KMS-11 (cell line): ENCODE measurements around the gene PNLIPRP1.

Experiments used
- H2AFZ ChIP-seq: fragments of 200-600 bp; sonication (generic); 2 replicates; pipeline ENCODE4 v1.6.1; 2016; ENCODE audit warnings: antibody characterized with exemption, mixed run types, low read depth
- H3K27ac ChIP-seq: fragments of 200-600 bp; sonication (generic); 2 replicates; pipeline ENCODE4 v1.6.1; 2016; ENCODE audit warnings: mild to moderate bottlenecking, mixed run types
- H3K27me3 ChIP-seq: fragments of 200-600 bp; sonication (generic); 2 replicates; pipeline ENCODE4 v1.6.1; 2017; ENCODE audit warnings: mild to moderate bottlenecking, low read depth, mixed run types, moderate library complexity; ENCODE audit not compliant: insufficient read depth
- H3K36me3 ChIP-seq: fragments of 200-600 bp; sonication (generic); 2 replicates; pipeline ENCODE4 v1.6.1; 2017; ENCODE audit warnings: mild to moderate bottlenecking, mixed run types; ENCODE audit not compliant: insufficient read depth
- H3K4me1 ChIP-seq: fragments of 200-600 bp; sonication (generic); 2 replicates; pipeline ENCODE4 v1.6.1; 2016; ENCODE audit warnings: mild to moderate bottlenecking, low read depth, mixed run types; ENCODE audit not compliant: poor library complexity, severe bottlenecking
- H3K4me2 ChIP-seq: fragments of 200-600 bp; sonication (generic); 2 replicates; pipeline ENCODE4 v1.7.0; 2016; ENCODE audit warnings: mild to moderate bottlenecking, mixed run types
- H3K4me3 ChIP-seq: fragments of 200-600 bp; sonication (generic); IDR thresholded peaks from 2 replicates; pipeline ENCODE4 v1.6.1; 2017; ENCODE audit warnings: low read depth, low read length, mixed read lengths; ENCODE audit not compliant: insufficient read depth
- H3K79me2 ChIP-seq: fragments of 200-600 bp; sonication (generic); 2 replicates; pipeline ENCODE4 v1.6.1; 2016; ENCODE audit warnings: low read depth, mixed run types; ENCODE audit not compliant: insufficient read depth
- H3K9ac ChIP-seq: fragments of 200-600 bp; sonication (generic); 2 replicates; pipeline ENCODE4 v1.6.1; 2016; ENCODE audit warnings: mild to moderate bottlenecking, mixed run types
- H4K20me1 ChIP-seq: fragments of 200-600 bp; sonication (generic); 2 replicates; pipeline ENCODE4 v1.6.1; 2016; ENCODE audit warnings: mild to moderate bottlenecking, mixed run types; ENCODE audit not compliant: insufficient read depth
- TF ChIP-seq, protein P1 (sequence below): fragments of 200-600 bp; sonication (generic); conservative IDR thresholded peaks from 2 replicates; pipeline ENCODE4 v1.6.1; 2017; ENCODE audit warnings: low read depth, mild to moderate bottlenecking, antibody characterized with exemption, low read length, moderate library complexity, mixed read lengths

PNLIPRP1 gene

DNA sequence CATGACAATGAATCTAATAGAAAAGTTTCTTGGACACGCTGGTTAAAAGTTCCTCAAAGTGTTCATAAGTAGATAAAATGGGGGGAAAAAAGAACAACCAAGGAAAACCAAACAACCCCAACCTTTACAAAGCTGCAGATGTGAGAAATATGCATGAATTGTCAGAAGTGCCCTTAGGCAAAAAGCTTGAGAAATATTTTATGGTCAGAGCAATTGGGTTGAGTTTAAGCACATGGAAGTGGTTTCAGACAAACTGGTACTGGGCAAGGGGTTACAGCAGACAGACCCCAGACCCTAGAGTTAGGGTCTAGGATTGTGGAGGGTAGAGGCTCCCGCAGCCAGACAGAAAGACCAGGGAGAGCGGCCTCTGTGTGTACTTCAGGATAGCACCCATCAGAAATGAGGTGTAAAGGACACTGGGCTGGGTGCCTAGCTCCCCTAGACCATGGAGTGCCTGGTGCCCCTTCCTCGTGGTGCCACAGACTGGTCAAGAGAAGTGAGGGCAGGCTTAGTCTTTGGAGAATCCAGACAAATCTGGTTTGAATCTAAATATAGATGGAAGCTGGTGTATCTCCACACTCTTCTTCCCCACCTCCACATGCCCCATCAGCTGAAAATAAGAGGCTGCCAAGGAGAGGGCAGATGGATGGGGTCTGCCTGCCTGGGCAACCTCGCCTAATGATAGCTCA, 67.2 kb downstream of the PNLIPRP1 start:
- Histone ChIP-seq H3K9ac (no peak overlapping the region), H3K36me3 (no peaks in the 10 kb centered on the region), H3K27me3 (no peaks in the 10 kb centered on the region), H3K27ac (no peak overlapping the region), H3K79me2 (no peaks in the 10 kb centered on the region), H3K4me1 (no peaks in the 10 kb centered on the region), H4K20me1 (no peaks in the 10 kb centered on the region), H3K4me2 (no peak overlapping the region), H3K4me3 (no peak overlapping the region), H2AFZ (no peak overlapping the region)
- TF ChIP-seq, protein P1, sequence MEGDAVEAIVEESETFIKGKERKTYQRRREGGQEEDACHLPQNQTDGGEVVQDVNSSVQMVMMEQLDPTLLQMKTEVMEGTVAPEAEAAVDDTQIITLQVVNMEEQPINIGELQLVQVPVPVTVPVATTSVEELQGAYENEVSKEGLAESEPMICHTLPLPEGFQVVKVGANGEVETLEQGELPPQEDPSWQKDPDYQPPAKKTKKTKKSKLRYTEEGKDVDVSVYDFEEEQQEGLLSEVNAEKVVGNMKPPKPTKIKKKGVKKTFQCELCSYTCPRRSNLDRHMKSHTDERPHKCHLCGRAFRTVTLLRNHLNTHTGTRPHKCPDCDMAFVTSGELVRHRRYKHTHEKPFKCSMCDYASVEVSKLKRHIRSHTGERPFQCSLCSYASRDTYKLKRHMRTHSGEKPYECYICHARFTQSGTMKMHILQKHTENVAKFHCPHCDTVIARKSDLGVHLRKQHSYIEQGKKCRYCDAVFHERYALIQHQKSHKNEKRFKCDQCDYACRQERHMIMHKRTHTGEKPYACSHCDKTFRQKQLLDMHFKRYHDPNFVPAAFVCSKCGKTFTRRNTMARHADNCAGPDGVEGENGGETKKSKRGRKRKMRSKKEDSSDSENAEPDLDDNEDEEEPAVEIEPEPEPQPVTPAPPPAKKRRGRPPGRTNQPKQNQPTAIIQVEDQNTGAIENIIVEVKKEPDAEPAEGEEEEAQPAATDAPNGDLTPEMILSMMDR = no peak
